Measurements from ENCODE around the gene SPAAR. TPM values are rescaled to one million over a fixed set of nuclear protein-coding genes. Genes with fewer than 3 reads are reported as not detected.
A peak's percentile ranks its signal among the peaks of the same experiment; 100 is the strongest.
"Not testable (repeated sequence)": the region's sequence is repeated elsewhere in the genome, so short reads cannot be mapped to it uniquely, and the experiment has no call there.

Gene SPAAR
- polyA plus RNA-seq, 3 donors from 2014 or later: not detected

- H3K4me3 Mint-ChIP-seq: no peak overlapping the region
- H3K27ac Mint-ChIP-seq: no peak overlapping the region
- H3K36me3 Mint-ChIP-seq: no peaks in the 10 kb centered on the region
- H3K27me3 Mint-ChIP-seq (ENCODE audit: low read depth in 3 of 3): peaks cover 1 to 6% (median 1%) of the 10 kb centered on the region in 3 donors
- no peaks in the 10 kb centered on the region for H3K9me3 Mint-ChIP-seq
- DNase-seq: no peak
- peaks cover 2 to 8% of the 10 kb centered on the region in 2 donors for H3K4me1 Mint-ChIP-seq
Measured at GRCh38 chr9:35907711-35908503, 1.4 kb upstream of the SPAAR start.

GRCh38 chr9:35908504-35909125 lies 675 bp upstream of the SPAAR start:
- DNase-seq: no peak
- peaks cover 1 to 5% (median 1%) of the 10 kb centered on the region in 3 donors for H3K27me3 Mint-ChIP-seq (ENCODE audit: low read depth in 3 of 3)
- no peaks in the 10 kb centered on the region for H3K36me3 Mint-ChIP-seq
- no peaks in the 10 kb centered on the region for H3K9me3 Mint-ChIP-seq
- H3K27ac Mint-ChIP-seq: no peak overlapping the region
- H3K4me1 Mint-ChIP-seq: peaks cover 2 to 8% of the 10 kb centered on the region in 2 donors
- H3K4me3 Mint-ChIP-seq: no peak overlapping the region

GRCh38 chr9:35909687-35910612 lies 660 bp downstream of the SPAAR start:
- peaks cover 0 to 1% (median 0%) of the 10 kb centered on the region in 3 donors for H3K27me3 Mint-ChIP-seq (ENCODE audit: low read depth in 3 of 3)
- H3K36me3 Mint-ChIP-seq: no peaks in the 10 kb centered on the region
- H3K4me1 Mint-ChIP-seq: peaks cover 2 to 8% of the 10 kb centered on the region in 2 donors
- DNase-seq: no peak
- H3K4me3 Mint-ChIP-seq: no peak overlapping the region
- H3K9me3 Mint-ChIP-seq: no peaks in the 10 kb centered on the region
- H3K27ac Mint-ChIP-seq: no peak overlapping the region

GRCh38 chr9:35910613-35911359 lies 1.5 kb downstream of the SPAAR start:
- no peaks in the 10 kb centered on the region for H3K36me3 Mint-ChIP-seq
- H3K27me3 Mint-ChIP-seq (ENCODE audit: low read depth in 3 of 3): peaks cover 0 to 1% (median 0%) of the 10 kb centered on the region in 3 donors
- peak overlapping the region in 1 of 6 donors; percentile 34 for H3K27ac Mint-ChIP-seq
- H3K9me3 Mint-ChIP-seq: no peaks in the 10 kb centered on the region
- no peak for DNase-seq
- peaks cover 2 to 8% of the 10 kb centered on the region in 2 donors for H3K4me1 Mint-ChIP-seq
- H3K4me3 Mint-ChIP-seq: peak overlapping the region in 1 of 5 donors; percentile 13

GRCh38 chr9:35911690-35912089 lies 2.4 kb downstream of the SPAAR start:
- H3K9me3 Mint-ChIP-seq: no peaks in the 10 kb centered on the region
- H3K4me3 Mint-ChIP-seq: no peak overlapping the region
- no peak overlapping the region for H3K27ac Mint-ChIP-seq
- H3K27me3 Mint-ChIP-seq (ENCODE audit: low read depth in 3 of 3): peaks cover 0 to 1% (median 0%) of the 10 kb centered on the region in 3 donors
- no peaks in the 10 kb centered on the region for H3K36me3 Mint-ChIP-seq
- peaks cover 2 to 8% of the 10 kb centered on the region in 2 donors for H3K4me1 Mint-ChIP-seq
- no peak for DNase-seq

- Mint-ChIP-seq H3K36me3 (no peaks in the 10 kb centered on the region), H3K9me3 (no peaks in the 10 kb centered on the region), H3K4me1 (peaks cover 2 to 8% of the 10 kb centered on the region in 2 donors), H3K27me3 (ENCODE audit: low read depth in 3 of 3) (peaks cover 0 to 1% (median 0%) of the 10 kb centered on the region in 3 donors), H3K27ac (no peak overlapping the region), H3K4me3 (no peak overlapping the region)
- no peak for DNase-seq
Measured at GRCh38 chr9:35912791-35913400, 3.6 kb downstream of the SPAAR start.

GRCh38 chr9:35913429-35913828 lies 4.1 kb downstream of the SPAAR start:
- not testable (repeated sequence) for H3K9me3 Mint-ChIP-seq; H3K4me1 Mint-ChIP-seq; H3K27me3 Mint-ChIP-seq (ENCODE audit: low read depth in 3 of 3); H3K4me3 Mint-ChIP-seq; H3K36me3 Mint-ChIP-seq; DNase-seq; H3K27ac Mint-ChIP-seq

- H3K9me3 Mint-ChIP-seq: no peaks in the 10 kb centered on the region
- H3K27me3 Mint-ChIP-seq (ENCODE audit: low read depth in 3 of 3): no peaks in the 10 kb centered on the region
- peaks cover 2 to 8% of the 10 kb centered on the region in 2 donors for H3K4me1 Mint-ChIP-seq
- H3K4me3 Mint-ChIP-seq: no peak overlapping the region
- peak in 1 of 3 donors; percentile 13 for DNase-seq
- no peaks in the 10 kb centered on the region for H3K36me3 Mint-ChIP-seq
- H3K27ac Mint-ChIP-seq: no peak overlapping the region
Measured at GRCh38 chr9:35914301-35914807, 5.1 kb downstream of the SPAAR start.

GRCh38 chr9:35915681-35916294 lies 6.5 kb downstream of the SPAAR start:
- Mint-ChIP-seq H3K9me3 (no peaks in the 10 kb centered on the region), H3K4me1 (peaks cover 2 to 6% of the 10 kb centered on the region in 2 donors), H3K27ac (no peak overlapping the region), H3K27me3 (ENCODE audit: low read depth in 3 of 3) (no peaks in the 10 kb centered on the region), H3K36me3 (no peaks in the 10 kb centered on the region), H3K4me3 (no peak overlapping the region)
- no peak for DNase-seq

- Mint-ChIP-seq H3K4me1 (no peaks in the 10 kb centered on the region), H3K9me3 (no peaks in the 10 kb centered on the region), H3K4me3 (no peak overlapping the region), H3K27me3 (ENCODE audit: low read depth in 3 of 3) (peaks cover 0 to 2% (median 0%) of the 10 kb centered on the region in 3 donors), H3K36me3 (no peaks in the 10 kb centered on the region), H3K27ac (no peak overlapping the region)
- no peak for DNase-seq
Measured at GRCh38 chr9:35917261-35917660, 8.0 kb downstream of the SPAAR start.

GRCh38 chr9:35918780-35919179 lies 9.5 kb downstream of the SPAAR start:
- Mint-ChIP-seq H3K4me3 (no peak overlapping the region), H3K9me3 (no peaks in the 10 kb centered on the region), H3K27ac (no peak overlapping the region), H3K4me1 (no peaks in the 10 kb centered on the region), H3K36me3 (no peaks in the 10 kb centered on the region), H3K27me3 (ENCODE audit: low read depth in 3 of 3) (peaks cover 2 to 5% (median 3%) of the 10 kb centered on the region in 3 donors)
- DNase-seq: no peak

- H3K4me1 Mint-ChIP-seq: no peaks in the 10 kb centered on the region
- H3K27me3 Mint-ChIP-seq (ENCODE audit: low read depth in 3 of 3): peaks cover 2 to 5% (median 3%) of the 10 kb centered on the region in 3 donors
- H3K4me3 Mint-ChIP-seq: no peak overlapping the region
- no peak overlapping the region for H3K27ac Mint-ChIP-seq
- no peak for DNase-seq
- H3K36me3 Mint-ChIP-seq: no peaks in the 10 kb centered on the region
- no peaks in the 10 kb centered on the region for H3K9me3 Mint-ChIP-seq
Measured at GRCh38 chr9:35919212-35920008, 10.1 kb downstream of the SPAAR start.
